DOHH2 (cell line): ENCODE results near the gene SNIP1.

Experiments used
- EZH2phosphoT487 ChIP-seq: fragments of 200-600 bp; sonication (generic); IDR thresholded peaks from 2 replicates; pipeline ENCODE4 v1.6.1; 2017; ENCODE audit warnings: borderline replicate concordance, mild to moderate bottlenecking, antibody characterized with exemption, low read length, moderate library complexity, mixed read lengths
- TF ChIP-seq, protein P1 (sequence below): fragments of 200-600 bp; sonication (generic); IDR thresholded peaks from one replicate; pipeline ENCODE4 v1.5.1; 2014; ENCODE audit warnings: antibody characterized with exemption, mild to moderate bottlenecking, low read depth, low read length; ENCODE audit not compliant: poor library complexity, severe bottlenecking

DNA sequence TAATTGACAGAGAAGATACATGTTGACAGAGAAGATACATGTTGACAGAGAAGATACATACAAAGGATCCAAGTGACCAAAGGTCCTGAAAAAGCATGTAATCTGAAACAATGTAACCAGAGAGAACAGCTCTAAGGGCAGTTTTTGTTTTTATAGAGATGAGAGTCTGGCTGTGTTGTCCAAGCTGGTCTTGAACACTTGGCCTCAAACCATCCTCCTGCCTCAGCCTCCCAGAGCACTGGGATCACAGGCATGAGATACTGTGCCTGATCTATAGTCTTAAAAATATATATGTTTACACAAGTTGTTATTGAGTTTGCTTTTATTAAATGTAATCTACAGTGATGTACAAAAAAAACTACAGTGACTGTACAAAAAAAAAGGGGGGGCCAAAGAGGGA lies 52.0 kb downstream of the SNIP1 start:
- TF ChIP-seq EZH2phosphoT487: no peak
- TF ChIP-seq, protein P1, sequence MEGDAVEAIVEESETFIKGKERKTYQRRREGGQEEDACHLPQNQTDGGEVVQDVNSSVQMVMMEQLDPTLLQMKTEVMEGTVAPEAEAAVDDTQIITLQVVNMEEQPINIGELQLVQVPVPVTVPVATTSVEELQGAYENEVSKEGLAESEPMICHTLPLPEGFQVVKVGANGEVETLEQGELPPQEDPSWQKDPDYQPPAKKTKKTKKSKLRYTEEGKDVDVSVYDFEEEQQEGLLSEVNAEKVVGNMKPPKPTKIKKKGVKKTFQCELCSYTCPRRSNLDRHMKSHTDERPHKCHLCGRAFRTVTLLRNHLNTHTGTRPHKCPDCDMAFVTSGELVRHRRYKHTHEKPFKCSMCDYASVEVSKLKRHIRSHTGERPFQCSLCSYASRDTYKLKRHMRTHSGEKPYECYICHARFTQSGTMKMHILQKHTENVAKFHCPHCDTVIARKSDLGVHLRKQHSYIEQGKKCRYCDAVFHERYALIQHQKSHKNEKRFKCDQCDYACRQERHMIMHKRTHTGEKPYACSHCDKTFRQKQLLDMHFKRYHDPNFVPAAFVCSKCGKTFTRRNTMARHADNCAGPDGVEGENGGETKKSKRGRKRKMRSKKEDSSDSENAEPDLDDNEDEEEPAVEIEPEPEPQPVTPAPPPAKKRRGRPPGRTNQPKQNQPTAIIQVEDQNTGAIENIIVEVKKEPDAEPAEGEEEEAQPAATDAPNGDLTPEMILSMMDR: no peak
